Keratinocyte (primary cell): ENCODE results near the gene GZF1. TPM values are rescaled to one million over a fixed set of nuclear protein-coding genes. Genes with fewer than 3 reads are reported as not detected.

Experiments used
- DNase-seq: peaks from one replicate; pipeline ENCODE4 v3.0.0-alpha.2; 2011; ENCODE audit warnings: low read depth, missing footprints, low spot score
- FAIRE-seq: peaks from 2 replicates; lab custom pipeline; 2011; peaks lifted over from hg19 to GRCh38; lab: Jason Lieb, UNC
- H2AFZ ChIP-seq: 2 replicates; pipeline ENCODE4 v1.6.0; 2012; ENCODE audit warnings: low read length, control low read depth, inconsistent platforms; ENCODE audit not compliant: control insufficient read depth
- H3K27ac ChIP-seq: 2 replicates; pipeline ENCODE4 v1.5.1; 2011; ENCODE audit warnings: low read length; ENCODE audit not compliant: control insufficient read depth, insufficient read depth
- H3K27me3 ChIP-seq: 3 replicates; pipeline ENCODE4 v1.6.0; 2011; ENCODE audit warnings: low read length; ENCODE audit not compliant: control insufficient read depth, insufficient read depth; ENCODE audit errors: extremely low read depth
- H3K36me3 ChIP-seq, 2 experiments: 2 replicates in 1 of 2; 3 replicates in 1 of 2; pipeline ENCODE4 v1.5.1; 2011; ENCODE audit warnings: low read length in 2 of 2, mild to moderate bottlenecking in 1 of 2; ENCODE audit not compliant: control insufficient read depth in 2 of 2, insufficient read depth in 2 of 2; ENCODE audit errors: extremely low read depth in 1 of 2
- H3K4me1 ChIP-seq: 3 replicates; pipeline ENCODE4 v1.5.1; 2011; ENCODE audit warnings: low read length; ENCODE audit not compliant: control insufficient read depth, insufficient read depth; ENCODE audit errors: extremely low read depth
- H3K4me2 ChIP-seq: 3 replicates; pipeline ENCODE4 v1.6.0; 2011; ENCODE audit warnings: low read depth, low read length; ENCODE audit not compliant: control insufficient read depth, insufficient read depth; ENCODE audit errors: extremely low read depth
- H3K4me3 ChIP-seq, 3 experiments: fragments of 200-600 bp in 1 of 3; sonication (generic) in 1 of 3; 2 replicates in 2 of 3; 3 replicates in 1 of 3; pipeline ENCODE4 v1.5.1; 2011 to 2016; ENCODE audit warnings: low read length in 3 of 3, mild to moderate bottlenecking in 3 of 3, control low read depth in 2 of 3, inconsistent platforms in 1 of 3, low read depth in 1 of 3, mixed read lengths in 1 of 3, mixed run types in 1 of 3, moderate library complexity in 1 of 3; ENCODE audit not compliant: control insufficient read depth in 2 of 3, insufficient read depth in 2 of 3; ENCODE audit errors: extremely low read depth in 1 of 3
- H3K79me2 ChIP-seq: 2 replicates; pipeline ENCODE4 v1.6.0; 2012; ENCODE audit warnings: low read length; ENCODE audit not compliant: control insufficient read depth, insufficient read depth
- H3K9ac ChIP-seq: 3 replicates; pipeline ENCODE4 v1.6.0; 2011; ENCODE audit warnings: low read length; ENCODE audit not compliant: control insufficient read depth, insufficient read depth; ENCODE audit errors: extremely low read depth
- H3K9me1 ChIP-seq: 3 replicates; pipeline ENCODE4 v1.6.0; 2011; ENCODE audit warnings: low read length; ENCODE audit not compliant: control insufficient read depth, insufficient read depth; ENCODE audit errors: extremely low read depth
- H3K9me3 ChIP-seq: 2 replicates; pipeline ENCODE4 v1.5.1; 2012; ENCODE audit warnings: low read depth, low read length; ENCODE audit not compliant: control insufficient read depth
- H4K20me1 ChIP-seq: 3 replicates; pipeline ENCODE4 v1.6.0; 2011; ENCODE audit warnings: low read length; ENCODE audit not compliant: control insufficient read depth, insufficient read depth; ENCODE audit errors: extremely low read depth
- EZH2 ChIP-seq: IDR thresholded peaks from one replicate; pipeline ENCODE4 v1.6.1; 2012; ENCODE audit warnings: inconsistent platforms, mild to moderate bottlenecking, low read length, moderate library complexity
- dilution Hi-C: fragments of 300-500 bp; cut with MboI; formaldehyde crosslinking; loops from one replicate; pipeline ENCODE4 v1.7.0; 2020; ENCODE audit warnings: low sequenced_read_pairs; ENCODE audit not compliant: extremely low pct_ligation_motif_present
- polyA plus RNA-seq, 5 experiments: library from polyadenylated mRNA; depleted of rRNA in 3 of 5; stranded (reverse) in 3 of 5; stranded (forward) in 1 of 5; unstranded in 1 of 5; fragments of >200 nt; gene quantifications; 1 replicate in 1 of 5; 2 replicates in 3 of 5; 3 replicates in 1 of 5; pipeline versions ENCODE4 v1.2.1 to v1.2.3, GENCODE V29; 2011 to 2012; ENCODE audit warnings: missing spikeins in 2 of 5, low read depth in 1 of 5, low replicate concordance in 1 of 5
- TF ChIP-seq, protein P1 (sequence below), 3 experiments: IDR thresholded peaks in 1 of 3; conservative IDR thresholded peaks in 1 of 3; optimal IDR thresholded peaks in 1 of 3; 2 replicates in 2 of 3; 3 replicates in 1 of 3; pipeline versions ENCODE3 to v1.5.1; 2011; ENCODE audit warnings: low read length in 3 of 3, mild to moderate bottlenecking in 3 of 3, moderate library complexity in 2 of 3, control low read depth in 1 of 3, inconsistent platforms in 1 of 3; ENCODE audit not compliant: insufficient read depth in 2 of 3; ENCODE audit errors: extremely low read depth in 1 of 3

Gene GZF1
- polyA plus RNA-seq, 1 donor (not counting 4 experiments of a cell fraction or from before 2014, with no cell fraction given) = 11.7 TPM

- H3K36me3 ChIP-seq = no peaks in the 10 kb centered on the region
- no peak overlapping the region for H3K4me3 ChIP-seq
- DNase-seq = no peak
- H3K9me3 ChIP-seq = no peaks in the 10 kb centered on the region
- no peaks in the 10 kb centered on the region for H3K27me3 ChIP-seq
- no peaks in the 10 kb centered on the region for H3K9me1 ChIP-seq
- H3K9ac ChIP-seq = no peak overlapping the region
- dilution Hi-C loops = no loop called here
- H3K4me2 ChIP-seq = no peak overlapping the region
- no peak for FAIRE-seq
- H3K4me1 ChIP-seq = no peaks in the 10 kb centered on the region
- no peak overlapping the region for H3K27ac ChIP-seq
- no peaks in the 10 kb centered on the region for H3K79me2 ChIP-seq
- H2AFZ ChIP-seq = no peak overlapping the region
- H4K20me1 ChIP-seq = no peaks in the 10 kb centered on the region
- TF ChIP-seq EZH2 = no peak
- TF ChIP-seq, protein P1, sequence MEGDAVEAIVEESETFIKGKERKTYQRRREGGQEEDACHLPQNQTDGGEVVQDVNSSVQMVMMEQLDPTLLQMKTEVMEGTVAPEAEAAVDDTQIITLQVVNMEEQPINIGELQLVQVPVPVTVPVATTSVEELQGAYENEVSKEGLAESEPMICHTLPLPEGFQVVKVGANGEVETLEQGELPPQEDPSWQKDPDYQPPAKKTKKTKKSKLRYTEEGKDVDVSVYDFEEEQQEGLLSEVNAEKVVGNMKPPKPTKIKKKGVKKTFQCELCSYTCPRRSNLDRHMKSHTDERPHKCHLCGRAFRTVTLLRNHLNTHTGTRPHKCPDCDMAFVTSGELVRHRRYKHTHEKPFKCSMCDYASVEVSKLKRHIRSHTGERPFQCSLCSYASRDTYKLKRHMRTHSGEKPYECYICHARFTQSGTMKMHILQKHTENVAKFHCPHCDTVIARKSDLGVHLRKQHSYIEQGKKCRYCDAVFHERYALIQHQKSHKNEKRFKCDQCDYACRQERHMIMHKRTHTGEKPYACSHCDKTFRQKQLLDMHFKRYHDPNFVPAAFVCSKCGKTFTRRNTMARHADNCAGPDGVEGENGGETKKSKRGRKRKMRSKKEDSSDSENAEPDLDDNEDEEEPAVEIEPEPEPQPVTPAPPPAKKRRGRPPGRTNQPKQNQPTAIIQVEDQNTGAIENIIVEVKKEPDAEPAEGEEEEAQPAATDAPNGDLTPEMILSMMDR (optimal IDR thresholded peaks at IDR 0.05 in 1 of 3, IDR thresholded peaks at IDR 0.05 in 1 of 3, conservative IDR thresholded peaks at IDR 0.05 in 1 of 3; ENCODE audit: extremely low read depth in 1 of 3, insufficient read depth in 2 of 3, low read length in 3 of 3) = no peak
Measured at GRCh38 chr20:23314699-23315098, 47.3 kb upstream of the GZF1 start.

DNA sequence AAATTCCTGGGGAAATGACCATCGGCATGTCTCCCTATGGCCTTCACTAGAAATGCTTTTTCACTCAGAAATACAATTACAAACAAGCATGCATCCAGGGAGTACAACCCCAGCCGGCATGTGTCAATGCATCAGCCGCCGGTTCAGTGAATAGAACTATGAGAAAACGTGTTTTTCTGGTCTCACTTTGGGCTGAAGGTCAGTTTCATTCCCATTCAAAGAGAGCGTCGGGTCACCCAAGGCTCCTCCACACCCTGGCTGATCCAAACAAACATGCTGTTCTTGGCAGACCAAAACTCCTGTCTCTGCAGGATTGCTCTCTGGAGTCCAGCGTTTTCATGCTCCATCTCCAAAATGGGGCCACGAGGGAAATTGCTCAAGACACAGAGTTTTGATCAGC, 46.9 kb upstream of the GZF1 start:
- Histone ChIP-seq H3K9ac (no peak overlapping the region), H2AFZ (no peak overlapping the region), H3K79me2 (no peaks in the 10 kb centered on the region), H3K9me1 (no peaks in the 10 kb centered on the region), H3K27ac (no peak overlapping the region), H3K27me3 (no peaks in the 10 kb centered on the region), H3K4me2 (no peak overlapping the region), H4K20me1 (no peaks in the 10 kb centered on the region), H3K4me1 (no peaks in the 10 kb centered on the region), H3K9me3 (no peaks in the 10 kb centered on the region), H3K36me3 (no peaks in the 10 kb centered on the region), H3K4me3 (no peak overlapping the region)
- no peak for DNase-seq
- FAIRE-seq = no peak
- dilution Hi-C loops = no loop called here
- TF ChIP-seq, protein P1 (optimal IDR thresholded peaks at IDR 0.05 in 1 of 3, IDR thresholded peaks at IDR 0.05 in 1 of 3, conservative IDR thresholded peaks at IDR 0.05 in 1 of 3; ENCODE audit: extremely low read depth in 1 of 3, insufficient read depth in 2 of 3, low read length in 3 of 3) = no peak
- no peak for TF ChIP-seq EZH2
